Natural killer cell treated with Interleukin-12 subunit alpha and Interleukin-12 subunit beta and Interleukin-15 and Interleukin-18, amount 100 ng/mL, for 72 hours (primary cell): ENCODE results near the gene EXOSC10. TPM values are rescaled to one million over a fixed set of nuclear protein-coding genes. Genes with fewer than 3 reads are reported as not detected.
"Not testable (repeated sequence)": the region's sequence is repeated elsewhere in the genome, so short reads cannot be mapped to it uniquely, and the experiment has no call there.

Experiments used
- ATAC-seq, 2 donors: fragments of 150-1000 bp; cut with Tn5 transposase in 1 of 2; sonication (Bioruptor Pico), chemical (Tn5 transposase) in 1 of 2; 2 replicates each; pipeline ENCODE4 v1.10.0; 2021
- DNase-seq: peaks from one replicate; pipeline ENCODE4 v3.0.0; 2022; ENCODE audit warnings: low spot score
- H3K27ac Mint-ChIP-seq, 2 donors: 1 replicate in 1 of 2; 2 replicates in 1 of 2; pipeline ENCODE4 v1.8.0; 2022; ENCODE audit warnings: mixed read lengths in 2 of 2, mild to moderate bottlenecking in 1 of 2, moderate library complexity in 1 of 2
- H3K27me3 Mint-ChIP-seq, 2 donors: 1 replicate in 1 of 2; 2 replicates in 1 of 2; pipeline ENCODE4 v1.8.0; 2022; ENCODE audit warnings: mixed read lengths in 2 of 2
- H3K36me3 Mint-ChIP-seq: one replicate; pipeline ENCODE4 v1.8.0; 2022; ENCODE audit warnings: mixed read lengths
- H3K4me1 Mint-ChIP-seq, 2 donors: 1 replicate in 1 of 2; 2 replicates in 1 of 2; pipeline ENCODE4 v1.8.0; 2022; ENCODE audit warnings: low read depth in 2 of 2, mixed read lengths in 2 of 2, mild to moderate bottlenecking in 1 of 2
- H3K4me3 Mint-ChIP-seq: one replicate; pipeline ENCODE4 v1.8.0; 2022; ENCODE audit warnings: mixed read lengths
- H3K9me3 Mint-ChIP-seq: 2 replicates; pipeline ENCODE4 v1.8.0; 2022; ENCODE audit warnings: mixed read lengths
- total RNA-seq, 2 donors: library from RNA; stranded (reverse); gene quantifications; one replicate each; pipeline ENCODE4 v1.2.3, GENCODE V29; 2022

EXOSC10 gene
- total RNA-seq, 2 donors from 2014 or later = 69.6 to 120 TPM

GRCh38 chr1:11083784-11084183 lies 15.9 kb downstream of the EXOSC10 start:
- peaks cover 29% of the 10 kb centered on the region for H3K36me3 Mint-ChIP-seq
- ATAC-seq, H3K4me3 Mint-ChIP-seq, H3K9me3 Mint-ChIP-seq, H3K27me3 Mint-ChIP-seq, H3K4me1 Mint-ChIP-seq, H3K27ac Mint-ChIP-seq, DNase-seq: not testable (repeated sequence)

GRCh38 chr1:11080931-11081330 lies 18.7 kb downstream of the EXOSC10 start:
- no peak overlapping the region for H3K4me3 Mint-ChIP-seq
- ATAC-seq (no peak), DNase-seq (no peak)
- no peaks in the 10 kb centered on the region for H3K4me1 Mint-ChIP-seq
- H3K27me3 Mint-ChIP-seq = no peaks in the 10 kb centered on the region
- H3K9me3 Mint-ChIP-seq = no peaks in the 10 kb centered on the region
- peaks cover 12% of the 10 kb centered on the region for H3K36me3 Mint-ChIP-seq
- H3K27ac Mint-ChIP-seq = no peak overlapping the region

GRCh38 chr1:11078631-11079030 lies 21.0 kb downstream of the EXOSC10 start:
- Mint-ChIP-seq H3K9me3 (no peaks in the 10 kb centered on the region), H3K4me1 (no peaks in the 10 kb centered on the region), H3K27ac (no peak overlapping the region), H3K27me3 (no peaks in the 10 kb centered on the region), H3K4me3 (no peak overlapping the region), H3K36me3 (peaks cover 12% of the 10 kb centered on the region)
- DNase-seq (no peak), ATAC-seq (no peak)

GRCh38 chr1:11073398-11073797 lies 26.3 kb downstream of the EXOSC10 start:
- H3K9me3 Mint-ChIP-seq, ATAC-seq, DNase-seq, H3K27ac Mint-ChIP-seq, H3K27me3 Mint-ChIP-seq, H3K4me1 Mint-ChIP-seq, H3K4me3 Mint-ChIP-seq: not testable (repeated sequence)
- H3K36me3 Mint-ChIP-seq = peaks cover 30% of the 10 kb centered on the region

GRCh38 chr1:11072216-11072917 lies 27.3 kb downstream of the EXOSC10 start:
- Mint-ChIP-seq H3K27me3 (no peaks in the 10 kb centered on the region), H3K9me3 (no peaks in the 10 kb centered on the region), H3K36me3 (peaks cover 29% of the 10 kb centered on the region), H3K4me3 (no peak overlapping the region), H3K4me1 (no peaks in the 10 kb centered on the region), H3K27ac (no peak overlapping the region)
- peak in 1 of 2 donors; percentile 41 for ATAC-seq
- DNase-seq = no peak

GRCh38 chr1:11071463-11072215 lies 28.0 kb downstream of the EXOSC10 start:
- DNase-seq = no peak
- Mint-ChIP-seq H3K27ac (no peak overlapping the region), H3K9me3 (no peaks in the 10 kb centered on the region), H3K4me3 (no peak overlapping the region), H3K4me1 (no peaks in the 10 kb centered on the region), H3K36me3 (peaks cover 29% of the 10 kb centered on the region), H3K27me3 (no peaks in the 10 kb centered on the region)
- no peak for ATAC-seq

GRCh38 chr1:11070876-11071275 lies 28.8 kb downstream of the EXOSC10 start:
- no peak overlapping the region for H3K4me3 Mint-ChIP-seq
- no peak overlapping the region for H3K27ac Mint-ChIP-seq
- H3K27me3 Mint-ChIP-seq = no peaks in the 10 kb centered on the region
- H3K4me1 Mint-ChIP-seq = no peaks in the 10 kb centered on the region
- H3K36me3 Mint-ChIP-seq = peaks cover 29% of the 10 kb centered on the region
- H3K9me3 Mint-ChIP-seq = no peaks in the 10 kb centered on the region
- ATAC-seq (no peak), DNase-seq (no peak)

GRCh38 chr1:11068600-11069473 lies 30.8 kb downstream of the EXOSC10 start:
- no peaks in the 10 kb centered on the region for H3K9me3 Mint-ChIP-seq
- no peak overlapping the region for H3K27ac Mint-ChIP-seq
- no peaks in the 10 kb centered on the region for H3K4me1 Mint-ChIP-seq
- ATAC-seq (no peak), DNase-seq (no peak)
- no peak overlapping the region for H3K4me3 Mint-ChIP-seq
- peaks cover 37% of the 10 kb centered on the region for H3K36me3 Mint-ChIP-seq
- no peaks in the 10 kb centered on the region for H3K27me3 Mint-ChIP-seq

- Mint-ChIP-seq H3K9me3 (no peaks in the 10 kb centered on the region), H3K4me1 (peaks cover 6 to 7% of the 10 kb centered on the region in 2 donors), H3K36me3 (peaks cover 37% of the 10 kb centered on the region), H3K27ac (no peak overlapping the region), H3K4me3 (no peak overlapping the region), H3K27me3 (no peaks in the 10 kb centered on the region)
- DNase-seq (no peak), ATAC-seq (no peak)
These were observed 31.7 kb downstream of the EXOSC10 start for GRCh38 chr1:11067716-11068599.

GRCh38 chr1:11065796-11066195 lies 33.9 kb downstream of the EXOSC10 start:
- Mint-ChIP-seq H3K36me3 (peaks cover 26% of the 10 kb centered on the region), H3K27me3 (no peaks in the 10 kb centered on the region), H3K9me3 (no peaks in the 10 kb centered on the region), H3K4me3 (no peak overlapping the region), H3K27ac (no peak overlapping the region), H3K4me1 (peaks cover 22 to 26% of the 10 kb centered on the region in 2 donors)
- DNase-seq (no peak), ATAC-seq (no peak)

GRCh38 chr1:11064942-11065341 lies 34.7 kb downstream of the EXOSC10 start:
- Mint-ChIP-seq H3K27ac (no peak overlapping the region), H3K4me3 (no peak overlapping the region), H3K4me1 (peaks cover 29 to 33% of the 10 kb centered on the region in 2 donors), H3K9me3 (no peaks in the 10 kb centered on the region), H3K36me3 (peaks cover 19% of the 10 kb centered on the region), H3K27me3 (no peaks in the 10 kb centered on the region)
- no peak for DNase-seq
- no peak for ATAC-seq

GRCh38 chr1:11063937-11064537 lies 35.6 kb downstream of the EXOSC10 start:
- Mint-ChIP-seq H3K4me1 (peaks cover 32 to 36% of the 10 kb centered on the region in 2 donors), H3K4me3 (peak overlapping the region; percentile 63), H3K36me3 (peaks cover 11% of the 10 kb centered on the region)
- H3K9me3 Mint-ChIP-seq, DNase-seq, ATAC-seq, H3K27me3 Mint-ChIP-seq, H3K27ac Mint-ChIP-seq: not testable (repeated sequence)
